ENCODE results near the gene UTP11.

The UTP11 gene

DNA sequence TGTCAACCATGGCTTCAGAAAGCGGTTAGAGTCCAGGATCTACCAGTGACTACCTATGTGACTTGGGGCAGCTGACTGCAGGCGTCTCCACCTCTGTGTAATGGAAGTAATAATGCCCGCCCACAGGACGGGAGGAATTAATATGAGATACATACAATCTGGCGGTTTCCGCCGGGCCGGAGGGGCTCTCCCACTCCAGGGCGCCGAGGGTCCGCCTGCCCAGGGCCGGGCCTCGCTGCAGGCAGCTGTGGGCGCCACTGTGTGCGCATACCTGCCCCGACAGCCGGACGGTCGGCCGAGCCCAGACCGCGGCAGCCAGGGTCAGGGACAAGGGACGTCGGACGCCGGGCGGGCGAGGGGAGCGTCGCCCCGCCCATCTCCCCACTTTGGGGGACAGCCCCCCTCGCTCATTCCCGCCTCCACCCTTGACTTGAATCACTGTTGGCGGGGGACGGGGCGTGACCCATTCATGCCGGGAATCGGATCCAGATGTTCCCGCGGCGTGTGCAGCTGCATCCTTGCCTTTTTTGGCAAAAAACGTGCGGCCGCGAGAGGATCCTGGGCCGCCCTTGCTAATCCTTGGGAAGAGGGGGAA, 16.7 kb upstream of the UTP11 start:
- Histone ChIP-seq H3K36me3 (ENCODE audit: insufficient read depth, low read length) (peaks cover 33% of the 10 kb centered on the region), H3K9ac (ENCODE audit: low read depth, low read length) (peak overlapping the region; percentile 75), H3K9me3 (ENCODE audit: insufficient read depth, low read depth, low read length) (no peaks in the 10 kb centered on the region), H3K27ac (ENCODE audit: low read depth, low read length) (peak overlapping the region; percentile 80), H3K4me1 (ENCODE audit: insufficient read depth, low read length) (peaks cover 27% of the 10 kb centered on the region), H3K4me3 (ENCODE audit: low read length) (peak overlapping the region; percentile 51), H3K27me3 (ENCODE audit: insufficient read depth, low read length) (no peaks in the 10 kb centered on the region)
- WGBS = 94% methylated on average over 46 of the region's 46 CpGs

DNA sequence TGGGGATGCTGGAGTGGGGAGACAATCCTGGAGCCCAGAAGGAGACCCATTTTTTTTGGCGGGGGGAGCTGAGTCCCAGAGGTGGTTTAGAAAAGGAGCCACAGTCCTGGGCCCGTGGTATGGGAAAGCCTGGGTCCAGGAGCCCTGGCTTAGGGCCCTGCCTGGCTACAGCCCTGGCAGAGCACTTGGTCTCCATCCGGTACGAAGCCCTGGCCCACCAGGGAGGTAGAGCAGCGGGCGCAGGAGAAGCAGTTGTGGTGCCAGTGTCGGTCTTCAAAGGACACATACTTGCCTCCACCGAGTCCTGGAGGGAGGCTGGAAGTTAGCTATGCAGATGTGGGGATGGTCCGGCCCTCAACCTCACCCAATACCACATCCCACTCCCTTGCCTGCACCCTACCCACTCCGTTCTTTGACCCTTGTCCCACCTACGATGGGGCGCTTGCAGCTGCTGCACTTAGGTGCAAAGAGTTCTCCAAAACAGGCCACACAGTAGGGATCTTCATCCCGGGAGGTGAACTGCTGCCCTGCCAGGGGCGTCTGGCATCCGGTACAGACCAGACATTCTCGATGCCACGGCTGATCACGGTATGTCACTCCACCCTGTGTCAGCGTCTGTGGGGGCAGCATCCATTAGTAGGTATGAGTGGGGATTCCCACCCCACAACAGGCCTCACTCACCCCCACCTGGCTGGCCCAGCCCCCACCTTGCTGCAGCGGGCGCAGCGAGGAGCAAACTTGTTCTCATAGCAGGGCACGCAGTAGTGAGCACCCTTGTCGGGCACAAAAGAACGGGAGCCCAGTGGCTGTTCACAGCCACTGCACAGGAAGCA, 15.1 kb upstream of the UTP11 start:
- 92% methylated on average over 24 of the region's 25 CpGs for WGBS
- no peak overlapping the region for H3K27ac ChIP-seq (ENCODE audit: low read depth, low read length)
- no peak overlapping the region for H3K9ac ChIP-seq (ENCODE audit: low read depth, low read length)

DNA sequence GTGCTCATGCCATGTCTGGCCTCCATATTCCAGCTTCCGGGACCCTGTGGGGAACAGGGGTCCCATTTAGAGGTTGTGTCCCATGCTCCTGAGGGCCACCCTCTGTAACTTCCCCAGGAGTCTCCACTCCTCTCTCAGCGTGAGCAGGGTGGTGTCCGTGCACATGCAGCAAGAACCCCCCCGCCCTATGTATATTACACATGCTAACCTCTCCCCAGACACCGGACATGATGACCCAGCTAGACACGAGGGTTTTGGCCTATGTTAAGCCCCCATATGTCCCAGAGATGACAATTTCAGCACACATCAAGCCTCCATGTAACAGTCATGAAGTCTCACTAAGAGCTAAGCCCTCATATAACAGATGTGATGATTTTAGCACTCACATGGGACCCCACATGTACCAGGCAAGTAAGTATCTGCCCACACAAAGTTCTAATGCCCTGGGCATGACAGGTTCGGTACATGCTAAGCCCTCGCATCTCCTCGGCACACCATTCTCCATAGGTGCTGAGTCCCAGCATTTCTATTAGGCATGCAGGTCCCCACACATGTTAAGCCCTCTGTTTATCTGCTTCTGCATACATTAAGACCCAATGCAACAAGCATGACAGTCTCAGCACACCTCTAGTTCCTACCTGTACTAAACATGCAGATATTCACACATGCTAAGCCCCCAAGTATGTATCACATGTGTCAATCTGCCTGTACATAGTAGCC, 14.3 kb upstream of the UTP11 start:
- Histone ChIP-seq H3K4me3 (ENCODE audit: low read length) (no peak overlapping the region), H3K9me3 (ENCODE audit: insufficient read depth, low read depth, low read length) (no peaks in the 10 kb centered on the region), H3K27ac (ENCODE audit: low read depth, low read length) (no peak overlapping the region), H3K4me1 (ENCODE audit: insufficient read depth, low read length) (peaks cover 37% of the 10 kb centered on the region), H3K9ac (ENCODE audit: low read depth, low read length) (no peak overlapping the region), H3K36me3 (ENCODE audit: insufficient read depth, low read length) (peaks cover 33% of the 10 kb centered on the region), H3K27me3 (ENCODE audit: insufficient read depth, low read length) (no peaks in the 10 kb centered on the region)
- 95% methylated on average over 9 of the region's 9 CpGs for WGBS

More for the DNA sequence above, 15.1 kb upstream of the UTP11 start:
- H3K27me3 ChIP-seq (ENCODE audit: insufficient read depth, low read length) = no peaks in the 10 kb centered on the region
- H3K9me3 ChIP-seq (ENCODE audit: insufficient read depth, low read depth, low read length) = no peaks in the 10 kb centered on the region
- peaks cover 33% of the 10 kb centered on the region for H3K36me3 ChIP-seq (ENCODE audit: insufficient read depth, low read length)
- peaks cover 37% of the 10 kb centered on the region for H3K4me1 ChIP-seq (ENCODE audit: insufficient read depth, low read length)
- no peak overlapping the region for H3K4me3 ChIP-seq (ENCODE audit: low read length)

DNA sequence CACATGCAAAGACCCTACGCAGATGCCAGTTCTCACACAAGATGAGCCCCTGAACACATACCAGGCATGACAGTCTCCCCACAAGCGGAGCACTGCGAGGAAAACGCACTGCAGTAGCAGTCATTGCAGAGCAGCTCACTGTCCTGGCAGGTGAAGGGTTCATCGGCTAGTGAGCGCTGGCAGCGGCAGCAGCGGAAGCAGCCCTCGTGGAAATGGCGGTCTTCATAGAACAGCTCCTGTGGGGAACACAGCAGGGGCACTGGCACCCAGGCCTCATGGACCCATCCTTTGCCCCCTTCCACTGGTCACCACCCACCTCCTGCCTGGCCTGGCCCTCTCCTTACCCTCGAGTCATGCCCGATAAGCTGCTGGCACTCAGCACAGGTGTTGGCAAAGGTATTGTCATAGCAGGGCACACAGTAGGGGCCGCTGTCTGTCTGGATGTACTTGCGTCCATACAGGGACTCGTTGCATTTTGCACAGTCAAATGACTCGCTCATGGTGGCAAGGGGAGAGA, 13.6 kb upstream of the UTP11 start:
- WGBS = 91% methylated on average over 16 of the region's 16 CpGs
- no peaks in the 10 kb centered on the region for H3K27me3 ChIP-seq (ENCODE audit: insufficient read depth, low read length)
- no peaks in the 10 kb centered on the region for H3K9me3 ChIP-seq (ENCODE audit: insufficient read depth, low read depth, low read length)
- no peak overlapping the region for H3K4me3 ChIP-seq (ENCODE audit: low read length)
- peaks cover 41% of the 10 kb centered on the region for H3K4me1 ChIP-seq (ENCODE audit: insufficient read depth, low read length)
- H3K9ac ChIP-seq (ENCODE audit: low read depth, low read length) = peak overlapping the region; percentile 70
- H3K27ac ChIP-seq (ENCODE audit: low read depth, low read length) = peak overlapping the region; percentile 90
- H3K36me3 ChIP-seq (ENCODE audit: insufficient read depth, low read length) = peaks cover 33% of the 10 kb centered on the region

DNA sequence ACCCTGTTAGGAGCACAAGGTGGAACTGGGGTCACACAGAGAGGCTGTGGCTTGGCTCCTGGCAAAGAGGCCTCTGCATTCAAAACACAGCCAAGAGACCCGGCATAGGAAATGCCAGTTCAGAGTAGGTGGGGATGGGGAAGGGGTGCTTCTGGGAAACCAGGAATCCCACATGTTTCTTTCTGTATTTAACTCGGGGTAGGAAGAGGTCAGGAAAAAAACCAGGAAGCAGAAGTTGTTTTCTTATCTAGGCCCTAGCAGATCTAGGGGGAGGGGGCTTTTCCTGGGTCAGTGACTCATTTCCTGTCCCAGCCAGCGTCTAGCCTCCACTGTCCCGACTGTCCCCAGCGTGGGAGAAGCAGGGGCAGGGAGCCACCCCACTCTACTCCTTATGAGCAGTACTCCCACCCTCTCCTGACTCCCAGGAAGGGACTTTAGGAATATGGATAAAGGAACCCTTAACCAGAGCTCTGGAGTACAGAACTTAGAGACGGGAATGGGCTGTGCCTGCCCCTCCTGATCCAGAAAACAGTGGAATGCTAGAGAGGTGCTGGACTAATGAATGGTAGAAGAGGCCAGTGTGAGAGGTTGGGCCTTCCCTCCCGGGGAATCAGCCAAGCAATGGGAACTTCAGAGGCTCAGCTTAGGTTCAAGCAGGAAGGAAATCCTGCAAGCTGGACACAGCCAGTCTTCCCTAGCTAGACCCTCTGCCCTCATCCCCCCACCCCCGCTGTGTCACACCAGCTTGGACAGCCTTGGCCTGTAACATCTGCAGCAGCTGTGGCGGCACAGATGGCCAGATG, 12.9 kb upstream of the UTP11 start:
- no peaks in the 10 kb centered on the region for H3K9me3 ChIP-seq (ENCODE audit: insufficient read depth, low read depth, low read length)
- 52% methylated on average over 7 of the region's 9 CpGs for WGBS
- peak overlapping the region; percentile 90 for H3K27ac ChIP-seq (ENCODE audit: low read depth, low read length)
- H3K36me3 ChIP-seq (ENCODE audit: insufficient read depth, low read length) = peaks cover 33% of the 10 kb centered on the region
- peak overlapping the region; percentile 70 for H3K9ac ChIP-seq (ENCODE audit: low read depth, low read length)
- H3K27me3 ChIP-seq (ENCODE audit: insufficient read depth, low read length) = no peaks in the 10 kb centered on the region
- peaks cover 43% of the 10 kb centered on the region for H3K4me1 ChIP-seq (ENCODE audit: insufficient read depth, low read length)
- peak overlapping the region; percentile 10; the same call in 1 of the 2 replicates for H3K4me3 ChIP-seq (ENCODE audit: low read length)

DNA sequence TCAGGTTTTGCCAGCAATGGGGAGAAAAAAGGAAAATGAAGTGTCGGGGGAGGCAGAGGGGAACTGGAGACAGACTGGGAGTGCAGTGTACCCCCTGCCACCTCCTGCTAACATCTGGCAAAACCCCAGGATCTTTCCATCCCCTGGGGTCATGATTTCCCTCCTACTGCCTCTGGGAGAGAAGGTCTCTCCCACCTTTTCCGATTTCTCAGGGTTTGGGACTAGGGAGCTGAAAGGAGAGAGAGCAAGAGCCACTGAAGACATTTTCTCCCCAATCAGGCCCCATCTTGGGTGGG, 12.4 kb upstream of the UTP11 start:
- H3K36me3 ChIP-seq (ENCODE audit: insufficient read depth, low read length) = peaks cover 29% of the 10 kb centered on the region
- 47% methylated on average over 2 of the region's 2 CpGs for WGBS
- peak overlapping the region; percentile 10; the same call in 1 of the 2 replicates for H3K4me3 ChIP-seq (ENCODE audit: low read length)
- H3K4me1 ChIP-seq (ENCODE audit: insufficient read depth, low read length) = peaks cover 42% of the 10 kb centered on the region
- no peaks in the 10 kb centered on the region for H3K27me3 ChIP-seq (ENCODE audit: insufficient read depth, low read length)
- H3K27ac ChIP-seq (ENCODE audit: low read depth, low read length) = peak overlapping the region; percentile 90
- no peaks in the 10 kb centered on the region for H3K9me3 ChIP-seq (ENCODE audit: insufficient read depth, low read depth, low read length)
- peak overlapping the region; percentile 70 for H3K9ac ChIP-seq (ENCODE audit: low read depth, low read length)

DNA sequence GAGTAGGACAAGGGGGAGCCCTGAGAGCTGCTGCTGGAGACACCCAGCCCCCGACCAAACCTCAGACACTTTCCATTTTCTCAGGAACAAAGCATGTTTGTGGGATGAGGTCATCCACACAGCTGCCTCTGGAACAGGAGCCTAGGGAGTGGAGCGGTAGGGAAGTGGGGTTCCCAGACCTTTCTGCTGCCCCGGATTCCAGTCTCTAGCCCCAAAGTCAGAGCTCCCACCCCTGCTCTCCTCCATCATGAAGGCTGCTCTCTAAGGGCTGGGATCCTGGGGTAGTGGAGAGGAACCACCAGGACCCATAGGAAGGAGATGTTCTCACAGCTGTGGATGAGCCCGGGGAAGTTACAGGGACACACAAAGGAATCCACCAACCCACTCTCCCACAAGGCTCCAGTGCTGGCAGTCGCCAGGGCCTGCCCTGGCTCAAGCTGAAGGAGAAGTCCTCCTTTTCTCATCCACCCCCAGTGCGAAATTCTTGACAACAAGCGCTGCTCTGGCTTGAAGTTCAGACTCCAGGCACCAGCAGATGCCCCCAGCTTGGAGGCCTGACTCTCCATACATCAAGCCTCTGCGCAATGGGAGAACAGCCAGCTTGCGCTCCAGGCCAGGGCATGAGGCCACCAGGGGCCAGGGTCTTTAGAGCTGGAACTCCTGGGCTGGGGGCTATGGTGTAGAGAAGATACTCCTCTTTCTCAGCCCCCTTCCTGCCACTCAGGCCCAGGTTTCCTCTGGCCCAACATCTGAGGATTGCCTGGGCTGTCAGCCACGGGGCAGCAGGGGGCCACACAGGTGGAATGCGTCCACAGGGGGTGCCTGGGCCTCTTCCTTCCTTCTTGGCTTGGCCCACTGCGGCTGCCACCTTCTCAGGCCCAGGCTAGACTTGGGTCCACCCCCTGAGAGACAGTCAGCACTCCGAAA, 11.7 kb upstream of the UTP11 start:
- Histone ChIP-seq H3K4me1 (ENCODE audit: insufficient read depth, low read length) (peaks cover 40% of the 10 kb centered on the region), H3K9ac (ENCODE audit: low read depth, low read length) (peak overlapping the region; percentile 70), H3K9me3 (ENCODE audit: insufficient read depth, low read depth, low read length) (no peaks in the 10 kb centered on the region), H3K27ac (ENCODE audit: low read depth, low read length) (peak overlapping the region; percentile 90), H3K36me3 (ENCODE audit: insufficient read depth, low read length) (peaks cover 24% of the 10 kb centered on the region), H3K27me3 (ENCODE audit: insufficient read depth, low read length) (no peaks in the 10 kb centered on the region), H3K4me3 (ENCODE audit: low read length) (peak overlapping the region; percentile 10)
- 60% methylated on average over 12 of the region's 13 CpGs for WGBS

DNA sequence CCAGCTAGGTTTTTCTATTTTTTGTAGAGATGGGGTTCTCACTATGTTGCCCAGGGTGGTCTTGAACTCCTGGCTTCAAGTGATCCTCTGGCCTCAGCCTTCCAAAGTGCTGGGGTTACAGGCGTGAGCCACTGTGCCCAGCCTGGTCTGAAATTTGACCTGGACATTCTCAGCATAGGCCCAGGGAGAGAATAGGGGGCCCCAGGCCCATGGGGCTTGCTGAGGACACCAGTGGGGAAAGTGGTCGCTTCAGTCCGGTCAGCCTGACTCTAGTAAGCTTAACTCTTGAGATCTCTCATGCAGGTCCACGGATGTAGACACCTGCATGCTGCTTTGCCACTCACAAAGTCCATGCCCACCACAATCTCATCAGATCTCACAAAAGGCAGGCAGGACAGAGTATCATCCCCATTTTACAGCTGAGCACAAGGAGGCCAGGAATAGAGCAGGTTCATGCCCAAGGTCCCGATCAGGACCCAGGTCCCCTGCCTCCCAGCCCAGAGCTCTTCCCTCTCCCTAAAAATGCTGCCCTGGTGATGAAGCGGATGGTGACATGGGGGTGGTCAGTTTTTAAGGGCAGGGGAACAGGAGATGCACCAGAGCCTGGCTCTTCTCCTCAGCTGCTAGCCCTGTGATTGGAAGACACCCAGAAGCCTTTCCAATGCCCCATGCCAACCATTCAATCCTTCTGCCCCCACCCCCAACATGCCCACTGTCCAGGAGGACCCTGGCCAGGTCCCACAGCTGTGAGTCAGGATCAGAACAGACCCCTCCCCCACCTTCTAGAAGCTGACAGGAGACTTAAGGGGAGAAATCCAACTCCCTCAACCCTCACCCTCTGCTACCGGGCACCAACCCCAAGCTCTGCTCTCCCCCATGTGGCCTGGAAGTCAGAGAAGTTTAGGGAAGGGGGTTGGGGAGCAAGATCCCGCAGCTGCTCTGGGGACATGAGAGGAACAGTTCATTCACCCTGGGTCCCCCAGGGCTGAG, 9.0 kb upstream of the UTP11 start:
- Histone ChIP-seq H3K9ac (ENCODE audit: low read depth, low read length) (no peak overlapping the region), H3K9me3 (ENCODE audit: insufficient read depth, low read depth, low read length) (no peaks in the 10 kb centered on the region), H3K4me3 (ENCODE audit: low read length) (peak overlapping the region; percentile 76), H3K27ac (ENCODE audit: low read depth, low read length) (no peak overlapping the region), H3K27me3 (ENCODE audit: insufficient read depth, low read length) (no peaks in the 10 kb centered on the region), H3K36me3 (ENCODE audit: insufficient read depth, low read length) (peaks cover 6% of the 10 kb centered on the region), H3K4me1 (ENCODE audit: insufficient read depth, low read length) (peaks cover 47% of the 10 kb centered on the region)
- 90% methylated on average over 7 of the region's 8 CpGs for WGBS

DNA sequence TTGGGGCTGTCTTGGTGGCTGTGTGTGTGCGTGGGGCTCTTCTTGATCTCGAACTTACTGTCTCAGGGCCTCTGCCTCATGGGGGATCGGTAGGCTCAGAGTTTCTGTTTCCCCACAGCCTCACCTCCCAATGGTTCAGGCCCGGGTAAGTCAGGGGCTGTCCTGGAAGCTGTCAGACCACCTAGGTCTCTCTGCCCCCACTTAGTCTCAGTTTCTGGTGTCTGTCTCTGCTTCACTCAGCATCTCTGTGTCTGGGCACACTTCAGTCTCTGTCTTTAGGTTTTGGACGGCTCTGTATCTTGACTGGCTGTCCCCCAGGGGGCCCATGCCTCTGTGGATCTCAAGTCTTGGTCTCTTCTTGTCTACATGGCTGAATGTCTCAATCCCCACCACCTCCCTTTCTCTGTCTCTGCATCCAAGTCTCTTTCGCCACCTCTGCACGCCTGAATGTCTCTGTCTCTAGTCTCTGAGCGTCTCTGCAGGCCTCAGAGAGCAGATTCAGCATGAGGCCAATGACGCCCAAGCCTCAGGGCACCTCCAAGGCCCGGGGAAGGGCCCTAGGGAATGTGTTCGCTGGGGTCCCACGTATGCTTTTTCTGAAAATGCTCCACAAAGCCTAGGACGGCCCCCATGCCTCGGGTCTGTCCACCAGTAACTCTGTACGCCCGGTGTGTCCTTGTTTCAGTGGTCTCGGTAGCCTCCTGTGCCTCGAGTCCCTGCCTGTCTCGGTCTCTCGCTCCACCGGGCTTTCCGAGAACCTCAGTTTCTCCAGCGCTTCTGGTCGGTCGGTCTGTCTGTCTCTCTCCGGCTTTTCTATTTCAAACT, 8.0 kb upstream of the UTP11 start:
- Histone ChIP-seq H3K9me3 (ENCODE audit: insufficient read depth, low read depth, low read length) (no peaks in the 10 kb centered on the region), H3K9ac (ENCODE audit: low read depth, low read length) (peak overlapping the region; percentile 63), H3K27ac (ENCODE audit: low read depth, low read length) (no peak overlapping the region), H3K4me3 (ENCODE audit: low read length) (peak overlapping the region; percentile 76), H3K27me3 (ENCODE audit: insufficient read depth, low read length) (no peaks in the 10 kb centered on the region), H3K4me1 (ENCODE audit: insufficient read depth, low read length) (peaks cover 47% of the 10 kb centered on the region), H3K36me3 (ENCODE audit: insufficient read depth, low read length) (no peaks in the 10 kb centered on the region)
- 10% methylated on average over 26 of the region's 26 CpGs for WGBS

Measured in HUES64 (cell line).